GM23338 (cell line): ENCODE data around the gene TCP11L1. TPM values are rescaled to one million over a fixed set of nuclear protein-coding genes. Genes with fewer than 3 reads are reported as not detected.

Source experiments
- ATAC-seq: fragments of 200-7000 bp; cut with Tn5 transposase; 3 replicates; pipeline ENCODE4 v1.9.1; 2020
- DNase-seq: peaks from one replicate; pipeline ENCODE4 v3.0.0-alpha.2; 2015; ENCODE audit warnings: low spot score
- H2AFZ ChIP-seq: fragments of 200-600 bp; sonication (generic); 2 replicates; pipeline ENCODE4 v1.8.0; 2016; ENCODE audit warnings: antibody characterized with exemption, mild to moderate bottlenecking, moderate library complexity
- H3F3A ChIP-seq: fragments of 200-600 bp; sonication (generic); replicated peaks from 2 replicates; pipeline ENCODE4 v1.8.0; 2017; ENCODE audit warnings: antibody characterized with exemption, mixed run types, low read depth
- H3K27ac ChIP-seq: fragments of 200-600 bp; sonication (generic); 2 replicates; pipeline ENCODE4 v1.6.1; 2016; ENCODE audit warnings: low read depth
- H3K27me3 ChIP-seq: fragments of 200-600 bp; sonication (generic); 2 replicates; pipeline ENCODE4 v1.8.0; 2016; ENCODE audit warnings: mild to moderate bottlenecking, mixed run types, moderate library complexity; ENCODE audit not compliant: insufficient read depth
- H3K36me3 ChIP-seq: fragments of 200-600 bp; sonication (generic); 2 replicates; pipeline ENCODE4 v1.8.0; 2016; ENCODE audit warnings: mild to moderate bottlenecking; ENCODE audit not compliant: insufficient read depth
- H3K4me1 ChIP-seq: fragments of 200-600 bp; sonication (generic); 2 replicates; pipeline ENCODE4 v1.8.0; 2016; ENCODE audit warnings: mild to moderate bottlenecking, moderate library complexity; ENCODE audit not compliant: insufficient read depth
- H3K4me2 ChIP-seq: fragments of 200-600 bp; sonication (generic); 2 replicates; pipeline ENCODE4 v1.7.1; 2017; ENCODE audit warnings: mixed run types
- H3K4me3 ChIP-seq: fragments of 200-600 bp; sonication (generic); 2 replicates; pipeline ENCODE4 v1.6.1; 2016; ENCODE audit warnings: mixed run types
- H3K79me2 ChIP-seq: fragments of 200-600 bp; sonication (generic); replicated peaks from 2 replicates; pipeline ENCODE4 v1.8.0; 2017; ENCODE audit warnings: mild to moderate bottlenecking; ENCODE audit not compliant: insufficient read depth
- H3K9me2 ChIP-seq: fragments of 200-600 bp; sonication (generic); 2 replicates; pipeline ENCODE4 v1.8.0; 2017; ENCODE audit not compliant: insufficient read depth
- H4K20me1 ChIP-seq: fragments of 200-600 bp; sonication (generic); replicated peaks from 2 replicates; pipeline ENCODE4 v1.8.0; 2017; ENCODE audit warnings: mild to moderate bottlenecking; ENCODE audit not compliant: insufficient read depth
- H3K27ac Mint-ChIP-seq: 2 replicates; pipeline ENCODE4 v1.8.0; 2020; ENCODE audit warnings: inconsistent platforms, mild to moderate bottlenecking, moderate library complexity, mixed read lengths
- H3K27me3 Mint-ChIP-seq: 3 replicates; pipeline ENCODE4 v1.8.0; 2022; ENCODE audit warnings: low read depth, mild to moderate bottlenecking, moderate library complexity, mixed read lengths, inconsistent platforms; ENCODE audit not compliant: insufficient read depth, poor library complexity
- H3K36me3 Mint-ChIP-seq: 3 replicates; pipeline ENCODE4 v1.8.0; 2021; ENCODE audit warnings: low read depth, mild to moderate bottlenecking, inconsistent platforms, moderate library complexity, mixed read lengths
- H3K4me1 Mint-ChIP-seq: 3 replicates; pipeline ENCODE4 v1.8.0; 2020; ENCODE audit warnings: mild to moderate bottlenecking, inconsistent platforms, mixed read lengths
- H3K4me3 Mint-ChIP-seq: 3 replicates; pipeline ENCODE4 v1.8.0; 2021; ENCODE audit warnings: moderate library complexity, mild to moderate bottlenecking, inconsistent platforms, mixed read lengths
- H3K9me3 Mint-ChIP-seq: 3 replicates; pipeline ENCODE4 v1.8.0; 2020; ENCODE audit warnings: moderate library complexity, mild to moderate bottlenecking, inconsistent platforms, mixed read lengths
- CREB1 ChIP-seq: fragments of 250-450 bp; sonication (Bioruptor Pico); IDR thresholded peaks from 2 replicates; pipeline ENCODE4 v1.5.0; 2020; ENCODE audit warnings: low read depth, mild to moderate bottlenecking, moderate library complexity
- CTCF ChIP-seq, 2 experiments: fragments of 200-600 bp in 1 of 2; sonication (generic) in 1 of 2; conservative IDR thresholded peaks; 2 replicates each; pipeline versions ENCODE4 v1.5.1 to v1.6.1; 2016 to 2017; ENCODE audit warnings: antibody characterized with exemption in 2 of 2, low read depth in 2 of 2, mild to moderate bottlenecking in 2 of 2, moderate library complexity in 1 of 2
- EZH2 ChIP-seq: fragments of 200-600 bp; sonication (generic); IDR thresholded peaks from one replicate; pipeline ENCODE4 v1.8.0; 2017; ENCODE audit warnings: antibody characterized with exemption, mild to moderate bottlenecking, low read depth; ENCODE audit not compliant: unreplicated experiment
- EZH2phosphoT487 ChIP-seq: fragments of 200-600 bp; sonication (generic); IDR thresholded peaks from one replicate; pipeline ENCODE4 v1.8.1; 2018; ENCODE audit warnings: antibody characterized with exemption; ENCODE audit not compliant: unreplicated experiment
- NANOG ChIP-seq: IDR thresholded peaks from 2 replicates; pipeline ENCODE4 v1.6.1; 2016; ENCODE audit warnings: antibody characterized with exemption, borderline replicate concordance
- POLR2AphosphoS5 ChIP-seq: IDR thresholded peaks from 2 replicates; pipeline ENCODE4 v1.6.1; 2016; ENCODE audit warnings: antibody characterized with exemption, low read depth
- STAT1 ChIP-seq: IDR thresholded peaks from one replicate; pipeline ENCODE4 v1.6.1; 2016; ENCODE audit warnings: antibody characterized with exemption; ENCODE audit not compliant: unreplicated experiment
- ZNF114 ChIP-seq: fragments of 250-450 bp; sonication (Bioruptor Pico); IDR thresholded peaks from 2 replicates; pipeline ENCODE4 v1.5.0; 2020; ENCODE audit warnings: mild to moderate bottlenecking, moderate library complexity
- ZNF331 ChIP-seq: fragments of 250-450 bp; sonication (Bioruptor Pico); IDR thresholded peaks from 2 replicates; pipeline ENCODE4 v1.5.0; 2020; ENCODE audit warnings: low read depth, mild to moderate bottlenecking, moderate library complexity
- polyA plus RNA-seq: library from polyadenylated mRNA; unstranded; fragments of >200 nt; fragmentation: Nextera tagmentation; extraction: Ambion mirVana; gene quantifications from 2 replicates; pipeline ENCODE4 v1.2.1, GENCODE V29; 2016
- total RNA-seq: library from RNA; depleted of rRNA; stranded (reverse); fragments of >200 nt; shearing (Covaris generic); gene quantifications from 2 replicates; pipeline ENCODE4 v1.2.3, GENCODE V29; 2014
- TF ChIP-seq, protein P1 (sequence below): IDR thresholded peaks from 2 replicates; pipeline ENCODE4 v1.6.1; 2016; ENCODE audit warnings: antibody characterized with exemption
- TF ChIP-seq, protein P2 (sequence below): IDR thresholded peaks from one replicate; pipeline ENCODE4 v1.6.1; 2018; ENCODE audit warnings: antibody characterized with exemption; ENCODE audit not compliant: unreplicated experiment

Gene TCP11L1
- total and polyA plus RNA-seq, 2 experiments from 2014 or later = 5.0 to 39.0 TPM

GRCh38 chr11:33021937-33022336, 17.4 kb upstream of the TCP11L1 start:
- Histone ChIP-seq H2AFZ (no peak overlapping the region), H3F3A (no peaks in the 10 kb centered on the region), H3K4me2 (no peak overlapping the region), H3K9me2 (no peaks in the 10 kb centered on the region), H3K79me2 (no peaks in the 10 kb centered on the region), H3K27me3 (peaks cover 4% of the 10 kb centered on the region), H3K4me1 (peaks cover 19% of the 10 kb centered on the region), H3K27ac (no peak overlapping the region), H3K4me3 (no peak overlapping the region), H4K20me1 (no peaks in the 10 kb centered on the region), H3K36me3 (no peaks in the 10 kb centered on the region)
- TF ChIP-seq EZH2 = no peak
- Mint-ChIP-seq H3K36me3 (no peaks in the 10 kb centered on the region), H3K27ac (no peak overlapping the region), H3K27me3 (no peaks in the 10 kb centered on the region), H3K9me3 (no peaks in the 10 kb centered on the region), H3K4me3 (no peak overlapping the region), H3K4me1 (peaks cover 20% of the 10 kb centered on the region)
- ATAC-seq (no peak), DNase-seq (no peak)

DNA sequence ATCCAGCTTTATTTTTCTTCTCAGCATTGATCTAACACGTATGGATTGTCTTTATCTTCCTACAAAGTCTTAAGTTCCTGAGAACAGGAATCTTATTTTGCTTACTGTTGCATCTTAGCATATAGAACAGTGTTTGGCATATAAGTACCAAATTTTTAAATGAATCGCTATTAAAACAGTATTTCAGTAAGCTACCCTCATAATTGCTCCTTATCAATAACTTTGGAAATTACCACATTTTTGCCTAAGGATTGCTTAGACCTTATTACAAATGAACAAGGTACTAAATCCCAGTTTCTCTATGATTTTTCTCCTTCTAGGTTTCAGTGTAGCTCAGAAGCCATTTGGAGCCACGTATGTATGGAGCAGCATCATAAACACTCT, 14.0 kb upstream of the TCP11L1 start:
- H3K27ac Mint-ChIP-seq = no peak overlapping the region
- ATAC-seq = no peak

GRCh38 chr11:33027233-33027632, 12.1 kb upstream of the TCP11L1 start:
- ATAC-seq = no peak
- Mint-ChIP-seq H3K4me1 (peaks cover 10% of the 10 kb centered on the region), H3K27me3 (no peaks in the 10 kb centered on the region), H3K36me3 (no peaks in the 10 kb centered on the region; the same call in 2 of the 3 replicates), H3K9me3 (no peaks in the 10 kb centered on the region), H3K27ac (no peak overlapping the region), H3K4me3 (no peak overlapping the region)
- Histone ChIP-seq H3K27me3 (no peaks in the 10 kb centered on the region), H2AFZ (no peak overlapping the region), H3K36me3 (no peaks in the 10 kb centered on the region), H3K9me2 (no peaks in the 10 kb centered on the region), H4K20me1 (no peaks in the 10 kb centered on the region), H3K79me2 (no peaks in the 10 kb centered on the region), H3K27ac (no peak overlapping the region), H3K4me2 (no peak overlapping the region), H3K4me3 (no peak overlapping the region), H3F3A (no peaks in the 10 kb centered on the region), H3K4me1 (peaks cover 10% of the 10 kb centered on the region; the same call in 1 of the 2 replicates)
- no peak for DNase-seq
- TF ChIP-seq ZNF114 (CRISPR knock-in tag) (no peak), ZNF331 (no peak), POLR2AphosphoS5 (no peak), CREB1 (CRISPR knock-in tag) (no peak), CTCF (conservative IDR thresholded peaks at IDR 0.05; ENCODE audit: low read depth in 2 of 2) (no peak), EZH2phosphoT487 (no peak), NANOG (no peak), EZH2 (no peak), STAT1 (no peak)
- TF ChIP-seq, protein P1, sequence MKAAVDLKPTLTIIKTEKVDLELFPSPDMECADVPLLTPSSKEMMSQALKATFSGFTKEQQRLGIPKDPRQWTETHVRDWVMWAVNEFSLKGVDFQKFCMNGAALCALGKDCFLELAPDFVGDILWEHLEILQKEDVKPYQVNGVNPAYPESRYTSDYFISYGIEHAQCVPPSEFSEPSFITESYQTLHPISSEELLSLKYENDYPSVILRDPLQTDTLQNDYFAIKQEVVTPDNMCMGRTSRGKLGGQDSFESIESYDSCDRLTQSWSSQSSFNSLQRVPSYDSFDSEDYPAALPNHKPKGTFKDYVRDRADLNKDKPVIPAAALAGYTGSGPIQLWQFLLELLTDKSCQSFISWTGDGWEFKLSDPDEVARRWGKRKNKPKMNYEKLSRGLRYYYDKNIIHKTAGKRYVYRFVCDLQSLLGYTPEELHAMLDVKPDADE = no peak
- TF ChIP-seq, protein P2, sequence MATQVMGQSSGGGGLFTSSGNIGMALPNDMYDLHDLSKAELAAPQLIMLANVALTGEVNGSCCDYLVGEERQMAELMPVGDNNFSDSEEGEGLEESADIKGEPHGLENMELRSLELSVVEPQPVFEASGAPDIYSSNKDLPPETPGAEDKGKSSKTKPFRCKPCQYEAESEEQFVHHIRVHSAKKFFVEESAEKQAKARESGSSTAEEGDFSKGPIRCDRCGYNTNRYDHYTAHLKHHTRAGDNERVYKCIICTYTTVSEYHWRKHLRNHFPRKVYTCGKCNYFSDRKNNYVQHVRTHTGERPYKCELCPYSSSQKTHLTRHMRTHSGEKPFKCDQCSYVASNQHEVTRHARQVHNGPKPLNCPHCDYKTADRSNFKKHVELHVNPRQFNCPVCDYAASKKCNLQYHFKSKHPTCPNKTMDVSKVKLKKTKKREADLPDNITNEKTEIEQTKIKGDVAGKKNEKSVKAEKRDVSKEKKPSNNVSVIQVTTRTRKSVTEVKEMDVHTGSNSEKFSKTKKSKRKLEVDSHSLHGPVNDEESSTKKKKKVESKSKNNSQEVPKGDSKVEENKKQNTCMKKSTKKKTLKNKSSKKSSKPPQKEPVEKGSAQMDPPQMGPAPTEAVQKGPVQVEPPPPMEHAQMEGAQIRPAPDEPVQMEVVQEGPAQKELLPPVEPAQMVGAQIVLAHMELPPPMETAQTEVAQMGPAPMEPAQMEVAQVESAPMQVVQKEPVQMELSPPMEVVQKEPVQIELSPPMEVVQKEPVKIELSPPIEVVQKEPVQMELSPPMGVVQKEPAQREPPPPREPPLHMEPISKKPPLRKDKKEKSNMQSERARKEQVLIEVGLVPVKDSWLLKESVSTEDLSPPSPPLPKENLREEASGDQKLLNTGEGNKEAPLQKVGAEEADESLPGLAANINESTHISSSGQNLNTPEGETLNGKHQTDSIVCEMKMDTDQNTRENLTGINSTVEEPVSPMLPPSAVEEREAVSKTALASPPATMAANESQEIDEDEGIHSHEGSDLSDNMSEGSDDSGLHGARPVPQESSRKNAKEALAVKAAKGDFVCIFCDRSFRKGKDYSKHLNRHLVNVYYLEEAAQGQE = no peak

More for the DNA sequence above, 14.0 kb upstream of the TCP11L1 start:
- Mint-ChIP-seq H3K27me3 (no peaks in the 10 kb centered on the region), H3K4me3 (no peak overlapping the region), H3K4me1 (peaks cover 10% of the 10 kb centered on the region), H3K9me3 (no peaks in the 10 kb centered on the region), H3K36me3 (no peaks in the 10 kb centered on the region; the same call in 2 of the 3 replicates)
- H3K79me2 ChIP-seq = no peaks in the 10 kb centered on the region
- no peak overlapping the region for H3K27ac ChIP-seq
- no peak overlapping the region for H2AFZ ChIP-seq
- H3K27me3 ChIP-seq = no peaks in the 10 kb centered on the region
- 0 out of 2 replicates have a peak overlapping the region, but pooled peaks have one; percentile 19 for H3K4me2 ChIP-seq
- H3K4me1 ChIP-seq = peaks cover 10% of the 10 kb centered on the region; the same call in 1 of the 2 replicates
- TF ChIP-seq EZH2 = no peak
- no peaks in the 10 kb centered on the region for H3F3A ChIP-seq
- no peak overlapping the region for H3K4me3 ChIP-seq
- no peaks in the 10 kb centered on the region for H4K20me1 ChIP-seq
- DNase-seq = no peak
- H3K36me3 ChIP-seq = no peaks in the 10 kb centered on the region
- H3K9me2 ChIP-seq = no peaks in the 10 kb centered on the region
